ENCODE measurements around the gene STXBP5. TPM values are rescaled to one million over a fixed set of nuclear protein-coding genes. Genes with fewer than 3 reads are reported as not detected.

Gene STXBP5
- total RNA-seq, 2 experiments from 2014 or later: 11.4 to 11.5 TPM

- CTCF ChIA-PET: interaction anchor here (0.9 kb wide), 1 partner anchor 11 kb away, joined by 3 read pairs; no protein-coding TSS in a partner anchor
- H3K27me3 Mint-ChIP-seq: no peaks in the 10 kb centered on the region
- H3K36me3 Mint-ChIP-seq (ENCODE audit: low read depth): peaks cover 42% of the 10 kb centered on the region
Observed at GRCh38 chr6:147274776-147275175, 70.6 kb downstream of the STXBP5 start.

GRCh38 chr6:147278891-147279290 lies 74.7 kb downstream of the STXBP5 start:
- Mint-ChIP-seq H3K36me3 (ENCODE audit: low read depth) (peaks cover 46% of the 10 kb centered on the region), H3K9me3 (peaks cover 2% of the 10 kb centered on the region), H3K4me1 (ENCODE audit: low read depth) (peaks cover 31% of the 10 kb centered on the region), H3K4me3 (no peak overlapping the region), H3K27me3 (no peaks in the 10 kb centered on the region), H3K27ac (no peak overlapping the region)
- CTCF ChIA-PET: interaction anchor here (1.1 to 1.2 kb wide), 2 partner anchors 37 to 424 kb away, joined by 3 read pairs; no protein-coding TSS in a partner anchor
- no peak for DNase-seq
- ATAC-seq: no peak
- intact Hi-C loops (cut with micrococcal nuclease): no loop called here
- no peak for TF ChIP-seq CTCF (IDR thresholded peaks at IDR 0.05)
- POLR2A ChIA-PET: no interaction called here

More at GRCh38 chr6:147274776-147275175, 70.6 kb downstream of the STXBP5 start:
- POLR2A ChIA-PET: no interaction called here
- TF ChIP-seq CTCF (IDR thresholded peaks at IDR 0.05): no peak
- intact Hi-C loops (cut with micrococcal nuclease): no loop called here
- Mint-ChIP-seq H3K4me3 (no peak overlapping the region), H3K27ac (no peak overlapping the region), H3K9me3 (peaks cover 2% of the 10 kb centered on the region), H3K4me1 (ENCODE audit: low read depth) (peaks cover 10% of the 10 kb centered on the region)
- no peak for ATAC-seq
- DNase-seq: no peak

- Mint-ChIP-seq H3K4me3 (no peak overlapping the region), H3K36me3 (ENCODE audit: low read depth) (peaks cover 43% of the 10 kb centered on the region), H3K27me3 (no peaks in the 10 kb centered on the region), H3K4me1 (ENCODE audit: low read depth) (peaks cover 35% of the 10 kb centered on the region), H3K9me3 (peaks cover 2% of the 10 kb centered on the region), H3K27ac (peak overlapping the region; percentile 80)
- TF ChIP-seq CTCF (IDR thresholded peaks at IDR 0.05): no peak
- POLR2A ChIA-PET: no interaction called here
- intact Hi-C loops (cut with micrococcal nuclease): no loop called here
- CTCF ChIA-PET: interaction anchor here (1.2 kb wide), 1 partner anchor 425 kb away, joined by 3 read pairs; no protein-coding TSS in a partner anchor
- no peak for DNase-seq
- ATAC-seq: no peak
Observed at GRCh38 chr6:147279427-147279826, 75.2 kb downstream of the STXBP5 start.

GRCh38 chr6:147281895-147282565 lies 77.8 kb downstream of the STXBP5 start:
- no peaks in the 10 kb centered on the region for H3K27me3 Mint-ChIP-seq
- peaks cover 47% of the 10 kb centered on the region for H3K4me1 Mint-ChIP-seq (ENCODE audit: low read depth)
- DNase-seq (no peak), ATAC-seq (peak; percentile 75)
- CTCF ChIA-PET: interaction anchor here (1.0 to 1.2 kb wide), 2 partner anchors 9 to 426 kb away, joined by 3 to 5 read pairs; no protein-coding TSS in a partner anchor
- H3K27ac Mint-ChIP-seq: peak overlapping the region; percentile 83
- no peak for TF ChIP-seq CTCF (IDR thresholded peaks at IDR 0.05)
- intact Hi-C loops (cut with micrococcal nuclease): no loop called here
- peaks cover 41% of the 10 kb centered on the region for H3K36me3 Mint-ChIP-seq (ENCODE audit: low read depth)
- POLR2A ChIA-PET: no interaction called here
- no peak overlapping the region for H3K4me3 Mint-ChIP-seq
- peaks cover 2% of the 10 kb centered on the region for H3K9me3 Mint-ChIP-seq

GRCh38 chr6:147282566-147282959 lies 78.3 kb downstream of the STXBP5 start:
- no peaks in the 10 kb centered on the region for H3K27me3 Mint-ChIP-seq
- TF ChIP-seq CTCF (IDR thresholded peaks at IDR 0.05): no peak
- ATAC-seq (no peak), DNase-seq (no peak)
- peaks cover 47% of the 10 kb centered on the region for H3K4me1 Mint-ChIP-seq (ENCODE audit: low read depth)
- ChIA-PET POLR2A (no interaction called here), CTCF (interaction anchor here (0.8 to 1.2 kb wide), 3 partner anchors 9 to 426 kb away, joined by 3 to 5 read pairs (median 3); no protein-coding TSS in a partner anchor)
- intact Hi-C loops (cut with micrococcal nuclease): no loop called here
- H3K4me3 Mint-ChIP-seq: no peak overlapping the region
- H3K36me3 Mint-ChIP-seq (ENCODE audit: low read depth): peaks cover 35% of the 10 kb centered on the region
- peak overlapping the region; percentile 83 for H3K27ac Mint-ChIP-seq
- peaks cover 2% of the 10 kb centered on the region for H3K9me3 Mint-ChIP-seq

Data from activated CD8-positive, alpha-beta T cell treated with anti-CD3 and anti-CD28 coated beads for 36 hours (primary cell).